ENCODE results near the gene HEG1. TPM values are rescaled to one million over a fixed set of nuclear protein-coding genes. Genes with fewer than 3 reads are reported as not detected.

The HEG1 gene

DNA sequence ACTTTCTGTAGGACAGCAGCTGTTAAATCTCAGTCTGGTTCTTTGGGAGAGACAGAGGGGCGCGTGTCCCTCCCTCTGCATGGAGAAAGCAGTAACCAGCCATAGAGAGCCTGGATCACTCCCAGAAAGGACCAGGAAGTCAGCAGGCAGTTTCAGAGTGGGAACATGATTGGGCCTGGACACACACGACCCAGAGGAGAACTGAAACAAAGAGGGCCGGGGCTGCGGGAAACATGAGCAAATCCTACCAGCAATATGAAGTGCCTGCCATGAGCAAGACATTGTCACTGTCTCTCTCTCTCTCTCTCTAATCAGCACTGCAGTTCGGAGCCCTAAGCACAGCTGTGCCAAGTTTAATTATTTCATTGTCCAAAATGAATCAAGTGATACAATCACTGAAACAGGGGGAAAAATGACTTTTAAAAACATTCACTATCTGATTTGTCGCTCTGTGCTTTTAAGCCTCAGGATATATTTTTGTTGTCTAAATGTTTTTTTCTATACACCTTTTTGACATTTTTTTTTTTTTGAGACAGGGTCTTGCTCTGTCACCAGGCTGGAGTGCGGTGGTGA lies 138.9 kb downstream of the HEG1 start:
- no peak overlapping the region for H2BK12ac ChIP-seq (ENCODE audit: low read length)
- no peak overlapping the region for H3K9ac ChIP-seq (ENCODE audit: low read depth, low read length, poor library complexity)
- no peaks in the 10 kb centered on the region for H3K4me1 ChIP-seq (ENCODE audit: control insufficient read depth in 2 of 2, insufficient read depth in 1 of 2, low read depth in 1 of 2, low read length in 2 of 2)
- H3K4me3 ChIP-seq (ENCODE audit: low read length in 2 of 2) = no peak overlapping the region
- H3K27ac ChIP-seq (replicated peaks; ENCODE audit: low read length) = no peak overlapping the region
- H2BK120ac ChIP-seq (ENCODE audit: low read depth, low read length) = no peak overlapping the region
- no peak overlapping the region for H3K4me2 ChIP-seq (ENCODE audit: insufficient read depth, low read length, poor library complexity, severe bottlenecking)
- H3K14ac ChIP-seq (ENCODE audit: low read length) = no peak overlapping the region
- H3K9me3 ChIP-seq (replicated peaks in 1 of 2; ENCODE audit: control insufficient read depth in 2 of 2, insufficient read depth in 1 of 2, low read depth in 1 of 2, low read length in 2 of 2) = no peaks in the 10 kb centered on the region
- H2BK15ac ChIP-seq (ENCODE audit: low read length) = no peak overlapping the region
- no peaks in the 10 kb centered on the region for H3K79me1 ChIP-seq (ENCODE audit: low read depth, low read length)
- H2BK5ac ChIP-seq (ENCODE audit: low read length) = no peak overlapping the region
- no peak overlapping the region for H4K8ac ChIP-seq (ENCODE audit: low read depth, low read length)
- peaks cover 0 to 26% (median 0%) of the 10 kb centered on the region in 3 experiments for H3K27me3 ChIP-seq (ENCODE audit: control insufficient read depth in 3 of 3, insufficient read depth in 3 of 3, low read depth in 1 of 3, low read length in 3 of 3)
- no peak overlapping the region for H3K23ac ChIP-seq (ENCODE audit: low read depth, low read length, poor library complexity)
- H2AK5ac ChIP-seq (ENCODE audit: low read depth, low read length) = no peak overlapping the region
- no peak overlapping the region for H3K4ac ChIP-seq (ENCODE audit: low read length)
- peak overlapping the region; percentile 40 for H3K18ac ChIP-seq (ENCODE audit: low read length)
- no CpG with 5 or more reads among the region's 8 CpGs for WGBS, 2 donors (ENCODE audit: extremely low coverage in 2 of 2, insufficient read length in 2 of 2, insufficient replicate concordance in 1 of 2)
- H2AFZ ChIP-seq (ENCODE audit: low read length) = peak overlapping the region; percentile 50
- H4K91ac ChIP-seq (ENCODE audit: low read depth, low read length, poor library complexity) = no peak overlapping the region
- no peaks in the 10 kb centered on the region for H3K36me3 ChIP-seq (replicated peaks in 1 of 2; ENCODE audit: control insufficient read depth in 2 of 2, insufficient read depth in 2 of 2, low read length in 2 of 2)
- no peak for DNase-seq (ENCODE audit: low spot score)

Small RNA genes lying within 50 kb of the gene (small RNA-seq; reads per million reads assigned to genes)
- not detected for gene RNA5SP137 (ENCODE audit: insufficient read depth)
